GM19035 (cell line): Measurements from ENCODE around the gene DOK3.

Experiments used
- ATAC-seq: cut with Tn5 transposase; IDR thresholded peaks from one replicate; pipeline ENCODE4 v1.9.1; 2021; ENCODE audit not compliant: unreplicated experiment

Gene DOK3

DNA sequence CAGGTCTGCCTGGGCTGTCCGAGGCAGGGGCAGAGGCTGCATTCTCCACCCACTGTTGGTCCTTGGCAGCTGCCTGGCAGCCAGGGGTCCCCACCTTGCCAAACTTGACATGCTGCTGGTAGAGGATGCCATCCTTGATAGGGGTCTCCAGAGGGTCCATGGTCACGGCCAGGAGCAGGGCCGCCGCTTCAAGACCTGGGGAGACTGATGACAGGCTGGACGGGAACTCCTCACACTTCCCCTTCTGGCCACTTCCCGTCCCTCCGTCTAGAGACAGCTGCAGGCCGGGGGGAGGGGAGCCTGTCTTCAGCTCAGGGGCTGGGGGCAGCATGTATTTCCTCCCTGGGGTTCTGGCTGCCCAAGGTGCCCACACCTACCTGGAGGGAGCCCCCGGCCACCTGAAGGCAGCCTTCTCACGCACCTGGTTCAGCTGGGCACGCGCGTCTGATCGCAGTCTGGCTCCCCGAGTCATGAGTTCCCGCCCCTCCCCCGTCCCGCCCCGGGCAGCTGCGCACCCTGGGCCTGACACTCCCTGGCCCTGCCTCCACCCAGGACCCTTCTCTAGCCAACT is at the start of gene DOK3:
TSS of gene DOK3 (minus strand) at position 446 of the 571 bp plus-strand sequence. CDS start at position 160, 286 bp downstream.
- ATAC-seq = peak; percentile 27

GRCh38 chr5:177557796-177558195 is 48.2 kb upstream of the DOK3 start:
- ATAC-seq = no peak

DNA sequence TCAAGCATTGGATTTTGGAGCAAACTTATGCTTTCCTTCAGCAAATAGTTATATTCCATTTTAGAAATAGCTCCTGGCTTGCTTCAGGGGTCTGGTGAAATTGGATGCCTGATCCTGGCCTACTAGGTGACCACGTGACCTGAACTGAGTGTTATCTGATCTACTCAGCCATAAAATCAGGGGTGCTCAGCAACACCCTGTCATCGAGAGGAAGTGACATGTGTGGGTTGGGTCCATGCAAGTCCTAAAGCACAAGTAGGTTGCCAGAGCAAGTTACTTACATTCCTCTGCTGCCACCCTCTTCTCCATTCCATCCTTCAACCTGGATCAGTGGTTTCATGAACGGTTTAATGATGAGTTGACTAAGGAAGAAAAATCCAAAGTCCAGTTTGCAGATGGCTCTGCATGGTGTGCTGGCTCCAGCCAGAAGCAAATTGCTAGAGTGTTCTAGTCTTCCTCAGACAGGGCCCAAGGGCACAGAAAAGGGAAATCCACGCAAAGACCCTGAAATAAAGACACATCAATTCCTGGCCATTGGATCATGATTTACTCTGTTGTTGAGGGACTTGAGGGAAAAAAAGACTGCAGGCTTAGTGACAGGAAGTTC is 47.5 kb upstream of the DOK3 start:
- no peak for ATAC-seq

GRCh38 chr5:177555665-177556064 is 46.0 kb upstream of the DOK3 start:
- ATAC-seq = no peak

DNA sequence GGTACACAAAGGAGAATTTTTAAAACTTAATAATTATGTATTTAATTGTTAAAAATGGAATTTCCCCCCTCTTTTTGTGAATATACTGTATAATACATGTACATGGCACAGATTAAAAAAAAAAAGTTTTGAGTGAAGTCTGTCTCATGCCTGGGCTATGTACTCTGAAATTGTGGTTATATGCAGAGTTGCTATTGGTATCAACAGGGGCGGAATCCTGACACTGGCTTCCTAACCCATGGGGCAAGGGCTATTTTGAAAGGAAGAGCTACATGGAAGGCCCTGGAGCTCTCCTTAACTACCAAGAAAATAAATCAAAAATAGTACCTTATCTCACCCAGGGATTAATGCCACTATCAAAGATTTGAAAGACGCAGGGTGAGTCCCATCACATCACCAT is 45.6 kb upstream of the DOK3 start:
- ATAC-seq = no peak

- peak; percentile 91 for ATAC-seq
Observed at GRCh38 chr5:177554474-177555111, 45.0 kb upstream of the DOK3 start, which contains the start of gene FAM193B. FAM193B (minus strand) TSS chr5:177554563; CDS start chr5:177554458, 105 bp downstream.

GRCh38 chr5:177553671-177554429 is 44.2 kb upstream of the DOK3 start:
- peak; percentile 40 for ATAC-seq

- ATAC-seq = no peak
Observed at GRCh38 chr5:177552839-177553455, 43.3 kb upstream of the DOK3 start.

- no peak for ATAC-seq
Observed at GRCh38 chr5:177550122-177550521, 40.5 kb upstream of the DOK3 start.

GRCh38 chr5:177548495-177548894 is 38.9 kb upstream of the DOK3 start:
- ATAC-seq = no peak

GRCh38 chr5:177547736-177548135 is 38.1 kb upstream of the DOK3 start:
- ATAC-seq = no peak

DNA sequence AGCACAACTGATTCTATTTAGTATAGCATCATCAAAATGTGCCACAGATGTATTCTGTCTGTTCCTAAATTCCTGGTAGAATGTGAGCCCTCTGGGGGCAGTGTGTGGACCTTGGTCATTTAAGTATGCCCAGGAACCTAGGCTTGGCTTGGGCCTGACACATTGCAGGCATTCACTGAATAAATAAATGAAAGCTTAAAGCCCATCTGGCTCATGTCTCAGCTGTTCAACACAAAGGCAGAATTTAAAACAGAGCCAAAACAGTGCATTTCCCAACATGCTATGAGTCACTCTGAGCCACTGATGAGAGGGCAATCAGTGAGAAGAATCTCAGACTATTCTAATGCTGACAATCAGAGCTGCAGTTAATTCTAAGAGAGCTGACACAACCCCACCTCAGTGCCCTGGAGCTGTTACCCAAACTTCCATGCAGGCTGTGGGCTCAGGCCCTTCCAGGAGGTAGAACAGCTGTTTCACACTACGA is 36.7 kb upstream of the DOK3 start:
- ATAC-seq = no peak

- no peak for ATAC-seq
Observed at GRCh38 chr5:177545487-177546257, 36.0 kb upstream of the DOK3 start.

GRCh38 chr5:177542816-177543465 is 33.3 kb upstream of the DOK3 start:
- ATAC-seq = no peak

DNA sequence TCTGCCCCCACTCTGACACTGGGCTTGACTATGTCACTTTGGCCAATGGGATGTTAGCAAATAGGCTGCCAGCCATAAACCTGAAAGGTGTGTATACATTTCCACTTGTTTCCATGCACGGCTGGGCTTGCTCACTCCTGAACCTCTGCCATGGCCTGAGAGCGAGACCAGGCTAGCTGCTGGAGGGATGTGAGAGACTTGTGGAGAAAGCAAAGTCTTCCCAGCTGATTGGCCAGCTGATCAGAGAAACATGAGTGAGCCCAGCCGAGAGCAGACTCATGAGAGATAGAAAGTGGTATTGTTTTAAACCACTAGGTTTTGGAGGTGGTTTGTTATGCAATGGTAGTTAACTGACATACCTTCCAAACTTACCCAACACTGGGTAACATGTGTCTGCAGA is 30.8 kb upstream of the DOK3 start:
- ATAC-seq = no peak

- no peak for ATAC-seq
Observed at GRCh38 chr5:177539411-177539810, 29.8 kb upstream of the DOK3 start.

GRCh38 chr5:177538876-177539275 is 29.2 kb upstream of the DOK3 start:
- no peak for ATAC-seq

GRCh38 chr5:177537389-177538361 is 28.0 kb upstream of the DOK3 start:
- ATAC-seq = no peak

DNA sequence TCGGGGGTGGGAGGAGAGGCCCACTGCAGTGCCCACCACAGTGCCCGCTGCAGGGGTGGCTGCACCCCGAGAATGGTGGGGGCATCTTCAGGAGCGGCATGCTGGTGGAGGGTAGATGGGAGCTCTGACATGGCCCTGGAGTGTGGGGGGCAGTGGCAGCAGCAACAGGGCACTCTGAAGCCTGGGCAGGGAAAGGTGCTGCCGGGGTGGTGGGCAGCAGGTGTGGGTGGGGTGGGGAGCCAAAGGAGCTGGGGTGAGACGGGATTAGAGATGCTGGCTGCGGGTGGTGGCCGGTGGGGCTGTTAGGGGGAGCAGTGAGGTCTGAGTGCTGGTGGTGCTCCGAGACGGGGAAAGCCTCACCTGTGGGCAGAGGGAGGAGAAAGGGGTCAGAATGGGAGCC is 26.8 kb upstream of the DOK3 start:
- ATAC-seq = no peak
